ENCODE data around the gene PMF1. TPM values are rescaled to one million over a fixed set of nuclear protein-coding genes. Genes with fewer than 3 reads are reported as not detected.

PMF1 gene
- total RNA-seq, 1 donor from 2014 or later, result 47.4 TPM

- intact Hi-C loops (cut with DNase I), result no loop called here
- ATAC-seq (peak; percentile 43), DNase-seq (peak; percentile 73)
- TF ChIP-seq, protein P1, sequence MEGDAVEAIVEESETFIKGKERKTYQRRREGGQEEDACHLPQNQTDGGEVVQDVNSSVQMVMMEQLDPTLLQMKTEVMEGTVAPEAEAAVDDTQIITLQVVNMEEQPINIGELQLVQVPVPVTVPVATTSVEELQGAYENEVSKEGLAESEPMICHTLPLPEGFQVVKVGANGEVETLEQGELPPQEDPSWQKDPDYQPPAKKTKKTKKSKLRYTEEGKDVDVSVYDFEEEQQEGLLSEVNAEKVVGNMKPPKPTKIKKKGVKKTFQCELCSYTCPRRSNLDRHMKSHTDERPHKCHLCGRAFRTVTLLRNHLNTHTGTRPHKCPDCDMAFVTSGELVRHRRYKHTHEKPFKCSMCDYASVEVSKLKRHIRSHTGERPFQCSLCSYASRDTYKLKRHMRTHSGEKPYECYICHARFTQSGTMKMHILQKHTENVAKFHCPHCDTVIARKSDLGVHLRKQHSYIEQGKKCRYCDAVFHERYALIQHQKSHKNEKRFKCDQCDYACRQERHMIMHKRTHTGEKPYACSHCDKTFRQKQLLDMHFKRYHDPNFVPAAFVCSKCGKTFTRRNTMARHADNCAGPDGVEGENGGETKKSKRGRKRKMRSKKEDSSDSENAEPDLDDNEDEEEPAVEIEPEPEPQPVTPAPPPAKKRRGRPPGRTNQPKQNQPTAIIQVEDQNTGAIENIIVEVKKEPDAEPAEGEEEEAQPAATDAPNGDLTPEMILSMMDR (IDR thresholded peaks at IDR 0.05), result no peak
- H3K36me3 ChIP-seq, result peaks cover 23% of the 10 kb centered on the region
- peaks cover 10% of the 10 kb centered on the region for H3K27me3 ChIP-seq
- no peak overlapping the region for H3K27ac ChIP-seq
- peak overlapping the region; percentile 34 for H3K4me3 ChIP-seq
- no peaks in the 10 kb centered on the region for H3K9me3 ChIP-seq
- H3K4me1 ChIP-seq, result peaks cover 21% of the 10 kb centered on the region
These were observed 32.8 kb downstream of the PMF1 start for GRCh38 chr1:156245451-156246232.

DNA sequence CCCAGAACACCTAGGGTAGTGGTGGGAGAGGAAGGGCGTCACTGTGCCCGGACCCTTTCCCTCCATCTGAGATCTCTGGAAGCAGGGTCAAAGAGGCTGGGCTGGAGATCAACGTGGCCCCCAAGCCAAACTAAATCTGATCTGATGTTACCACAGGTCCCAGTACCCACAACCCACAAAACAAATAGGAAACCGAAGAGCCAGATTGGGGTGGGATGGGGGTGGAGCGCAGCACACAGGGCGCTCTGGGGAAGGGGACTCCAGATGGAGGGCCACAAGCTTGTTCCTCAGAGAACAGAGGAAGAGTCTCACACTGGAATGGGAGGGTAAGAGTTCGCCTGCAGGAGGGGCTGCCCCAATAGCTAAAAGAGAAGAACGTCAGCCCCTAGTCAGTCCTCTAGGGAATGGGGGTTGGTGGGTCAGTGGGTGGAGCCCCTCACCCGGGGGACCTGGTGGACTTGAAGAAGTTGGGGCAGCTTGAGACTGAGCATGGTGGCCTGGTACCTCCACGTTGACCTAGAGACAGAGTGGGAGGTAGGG, 33.5 kb downstream of the PMF1 start:
- Histone ChIP-seq H3K27ac (no peak overlapping the region), H3K4me3 (no peak overlapping the region), H3K9me3 (no peaks in the 10 kb centered on the region), H3K36me3 (peaks cover 23% of the 10 kb centered on the region), H3K4me1 (peaks cover 21% of the 10 kb centered on the region), H3K27me3 (peaks cover 10% of the 10 kb centered on the region)
- TF ChIP-seq, protein P1 (IDR thresholded peaks at IDR 0.05), result no peak
- DNase-seq (no peak), ATAC-seq (no peak)
- intact Hi-C loops (cut with DNase I), result no loop called here

- no peak overlapping the region for H3K4me3 ChIP-seq
- H3K27ac ChIP-seq, result no peak overlapping the region
- H3K27me3 ChIP-seq, result peaks cover 10% of the 10 kb centered on the region
- peaks cover 28% of the 10 kb centered on the region for H3K36me3 ChIP-seq
- peak; percentile 56 for ATAC-seq
- peaks cover 21% of the 10 kb centered on the region for H3K4me1 ChIP-seq
- DNase-seq, result peak; percentile 77
- TF ChIP-seq, protein P1 (IDR thresholded peaks at IDR 0.05), result no peak
- intact Hi-C loops (cut with DNase I), result no loop called here
- no peaks in the 10 kb centered on the region for H3K9me3 ChIP-seq
These were observed 34.1 kb downstream of the PMF1 start for GRCh38 chr1:156246781-156247459.

DNA sequence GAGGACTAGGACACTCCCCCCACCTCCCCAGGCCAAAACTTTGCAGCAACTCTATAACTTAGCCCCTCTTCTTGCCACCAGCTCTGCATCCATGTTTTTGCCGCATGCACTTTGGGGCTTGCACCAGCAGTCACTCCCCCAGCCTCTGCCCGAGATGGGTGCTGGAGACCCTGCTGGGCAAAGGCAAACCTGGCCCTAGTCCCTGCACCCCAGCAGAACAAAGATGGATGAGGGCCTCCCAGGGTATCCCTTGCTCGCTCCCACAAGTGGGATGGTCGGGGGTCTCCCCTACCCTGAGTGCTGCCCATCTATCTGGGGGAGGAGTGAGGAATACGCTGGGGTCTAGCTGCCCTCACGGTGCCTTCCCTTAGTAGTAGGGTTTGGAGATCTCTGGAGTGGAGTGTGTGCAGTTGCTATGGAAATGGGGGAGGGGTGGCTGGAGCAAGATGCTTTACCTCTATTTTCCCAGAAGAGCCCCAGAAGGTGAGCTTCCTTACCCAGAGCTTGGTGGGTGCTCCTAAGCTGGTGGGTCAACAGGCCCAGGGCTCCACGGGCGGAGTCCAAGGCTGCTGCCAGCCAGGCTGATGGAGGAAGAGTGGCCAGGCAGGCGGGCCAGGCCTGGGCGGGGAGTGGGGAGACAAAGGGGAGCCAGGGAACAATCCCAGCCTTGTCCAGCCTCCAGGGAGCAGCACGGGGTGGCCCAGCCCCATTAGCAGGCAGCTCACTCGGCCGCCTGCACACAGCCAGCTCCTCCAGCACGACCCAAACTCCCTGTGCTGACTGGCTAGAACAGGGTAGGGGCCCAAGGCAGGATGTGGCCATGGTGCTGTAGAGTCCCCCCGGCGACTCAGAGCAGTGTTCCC, 34.9 kb downstream of the PMF1 start, which contains the start of gene PAQR6:
Gene PAQR6 (minus strand): TSS at position 597 of the 863 bp plus-strand sequence. CDS start 1,325 bp downstream, outside the sequence.
- H3K27me3 ChIP-seq, result peaks cover 10% of the 10 kb centered on the region
- TF ChIP-seq, protein P1 (IDR thresholded peaks at IDR 0.05), result no peak
- DNase-seq (no peak), ATAC-seq (peak; percentile 8)
- H3K4me1 ChIP-seq, result peaks cover 21% of the 10 kb centered on the region
- H3K4me3 ChIP-seq, result no peak within 1 kb of the TSS
- intact Hi-C loops (cut with DNase I), result no loop called here
- peaks cover 36% of the 10 kb centered on the region for H3K36me3 ChIP-seq
- no peaks in the 10 kb centered on the region for H3K9me3 ChIP-seq
- H3K27ac ChIP-seq, result no peak within 1 kb of the TSS

DNA sequence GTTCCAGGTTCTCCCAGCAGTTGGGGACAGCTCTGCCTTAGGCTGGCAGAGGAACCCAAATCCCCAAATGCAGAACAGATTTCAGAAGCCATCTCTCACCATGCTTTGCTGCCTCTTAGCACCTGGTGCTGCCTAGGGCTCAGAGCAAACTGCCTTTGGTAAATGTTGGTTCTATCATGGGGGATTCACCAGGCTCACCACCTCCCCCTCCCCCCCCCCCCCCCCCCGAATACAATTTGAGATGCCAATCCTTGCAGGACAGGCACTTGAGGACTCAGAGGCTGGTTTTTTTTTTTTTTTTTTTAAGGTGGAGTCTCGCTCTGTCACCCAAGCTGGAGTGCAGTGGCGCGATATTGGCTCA, 35.5 kb downstream of the PMF1 start:
- no peak for DNase-seq
- Histone ChIP-seq H3K27ac (no peak overlapping the region), H3K4me3 (no peak overlapping the region), H3K27me3 (peaks cover 10% of the 10 kb centered on the region), H3K36me3 (peaks cover 42% of the 10 kb centered on the region), H3K4me1 (peaks cover 21% of the 10 kb centered on the region), H3K9me3 (no peaks in the 10 kb centered on the region)
- ATAC-seq, result no peak
- intact Hi-C loops (cut with DNase I), result no loop called here
- TF ChIP-seq, protein P1 (IDR thresholded peaks at IDR 0.05), result no peak

All from upper lobe of right lung (tissue), 1 donor.